Prostate gland (tissue), 2 donors: ENCODE measurements around the gene SLC16A10.

Experiments
- POLR2A ChIP-seq: fragments of 450-650 bp; IDR thresholded peaks from one replicate; pipeline ENCODE4 v1.6.1; 2016; ENCODE audit warnings: antibody characterized with exemption, mild to moderate bottlenecking
- POLR2AphosphoS5 ChIP-seq: sonication (generic); formaldehyde crosslinking; IDR thresholded peaks from one replicate; pipeline ENCODE4 v1.6.1; 2017; ENCODE audit warnings: antibody characterized with exemption
- TF ChIP-seq, protein P1 (sequence below), 4 experiments: fragments of 200-600 bp in 2 of 4; fragments of 450-650 bp in 2 of 4; sonication (generic) in 2 of 4; IDR thresholded peaks; 1 replicate in 3 of 4; 2 replicates in 1 of 4; pipeline ENCODE4 v1.5.1; 2016 to 2019; ENCODE audit warnings: antibody characterized with exemption in 4 of 4, mild to moderate bottlenecking in 2 of 4, moderate library complexity in 2 of 4

DNA sequence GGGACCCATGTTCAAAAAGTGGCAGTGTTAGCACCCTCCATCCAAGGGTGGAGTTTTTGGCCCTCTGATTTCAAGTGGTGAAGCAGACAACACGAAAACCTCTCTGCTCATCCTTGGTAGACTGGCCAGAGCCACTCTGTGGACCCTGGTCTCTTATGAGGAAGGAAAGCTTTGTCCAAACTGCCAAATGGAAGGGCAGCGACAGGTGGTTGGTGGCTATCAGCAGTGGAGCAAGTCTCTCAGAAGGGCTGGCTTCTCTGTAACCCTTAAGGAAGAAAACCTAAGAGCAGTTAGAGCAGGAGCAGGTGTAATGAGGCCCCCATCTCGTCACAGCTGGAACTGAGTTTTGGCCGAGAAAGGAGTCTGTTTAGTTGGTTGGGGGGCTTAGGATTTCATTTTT is 155.8 kb downstream of the SLC16A10 start:
- TF ChIP-seq POLR2AphosphoS5 (no peak), POLR2A (no peak)
- TF ChIP-seq, protein P1, sequence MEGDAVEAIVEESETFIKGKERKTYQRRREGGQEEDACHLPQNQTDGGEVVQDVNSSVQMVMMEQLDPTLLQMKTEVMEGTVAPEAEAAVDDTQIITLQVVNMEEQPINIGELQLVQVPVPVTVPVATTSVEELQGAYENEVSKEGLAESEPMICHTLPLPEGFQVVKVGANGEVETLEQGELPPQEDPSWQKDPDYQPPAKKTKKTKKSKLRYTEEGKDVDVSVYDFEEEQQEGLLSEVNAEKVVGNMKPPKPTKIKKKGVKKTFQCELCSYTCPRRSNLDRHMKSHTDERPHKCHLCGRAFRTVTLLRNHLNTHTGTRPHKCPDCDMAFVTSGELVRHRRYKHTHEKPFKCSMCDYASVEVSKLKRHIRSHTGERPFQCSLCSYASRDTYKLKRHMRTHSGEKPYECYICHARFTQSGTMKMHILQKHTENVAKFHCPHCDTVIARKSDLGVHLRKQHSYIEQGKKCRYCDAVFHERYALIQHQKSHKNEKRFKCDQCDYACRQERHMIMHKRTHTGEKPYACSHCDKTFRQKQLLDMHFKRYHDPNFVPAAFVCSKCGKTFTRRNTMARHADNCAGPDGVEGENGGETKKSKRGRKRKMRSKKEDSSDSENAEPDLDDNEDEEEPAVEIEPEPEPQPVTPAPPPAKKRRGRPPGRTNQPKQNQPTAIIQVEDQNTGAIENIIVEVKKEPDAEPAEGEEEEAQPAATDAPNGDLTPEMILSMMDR (IDR thresholded peaks at IDR 0.05): no peak
